NCI-H187 (cell line): ENCODE results near the gene STING1.
"Not testable (repeated sequence)": the region's sequence is repeated elsewhere in the genome, so short reads cannot be mapped to it uniquely, and the experiment has no call there.

Experiments
- DNase-seq, 2 experiments: peaks; one replicate each; lab custom pipeline; 2025; lab: John Stamatoyannopoulos, UW

The STING1 gene

GRCh38 chr5:139462586-139463276 is 19.8 kb downstream of the STING1 start, which contains the start of gene ECSCR:
Gene ECSCR (minus strand): TSS chr5:139462743. CDS start chr5:139462670, 73 bp downstream.
- no peak for DNase-seq

DNA sequence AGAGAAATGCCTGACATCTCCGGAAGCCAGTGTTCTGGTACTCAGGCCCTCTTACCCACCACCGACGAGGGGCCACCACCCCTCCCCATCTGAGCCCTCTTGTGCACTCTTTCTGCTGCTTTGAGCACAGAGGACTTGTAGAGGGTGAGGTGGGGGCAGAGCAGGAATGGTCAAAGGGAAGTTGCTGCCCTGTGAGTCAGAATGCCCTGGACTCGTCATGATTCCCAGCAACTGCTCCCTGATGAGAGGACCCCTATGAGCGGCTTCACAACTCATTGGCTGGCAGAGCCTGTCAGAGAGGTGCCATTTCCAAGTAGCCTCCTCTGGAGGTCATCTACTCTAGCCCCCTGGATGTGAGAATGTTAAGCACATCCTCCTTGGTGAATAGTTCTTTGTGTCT is 20.9 kb downstream of the STING1 start:
- DNase-seq = no peak

DNA sequence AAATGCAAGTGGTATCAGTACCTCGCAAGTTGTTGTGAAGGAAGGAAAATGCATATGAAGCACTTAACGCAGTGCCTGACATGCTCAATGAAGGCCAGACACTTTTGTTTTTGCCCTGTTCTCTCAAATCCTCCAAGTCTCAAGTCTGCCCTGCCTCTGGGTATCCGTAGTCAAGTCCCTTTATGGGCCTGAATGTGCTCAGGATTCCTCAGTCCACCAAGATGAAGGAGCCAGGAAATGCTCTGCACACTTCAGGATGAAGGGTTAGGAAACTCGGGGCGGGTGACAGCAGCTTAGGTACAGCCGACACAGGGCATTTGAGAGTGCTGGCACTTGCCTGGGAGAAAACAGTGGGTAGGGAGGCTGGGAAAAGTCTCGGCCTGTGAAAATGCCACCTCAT is 21.4 kb downstream of the STING1 start:
- DNase-seq = no peak

DNA sequence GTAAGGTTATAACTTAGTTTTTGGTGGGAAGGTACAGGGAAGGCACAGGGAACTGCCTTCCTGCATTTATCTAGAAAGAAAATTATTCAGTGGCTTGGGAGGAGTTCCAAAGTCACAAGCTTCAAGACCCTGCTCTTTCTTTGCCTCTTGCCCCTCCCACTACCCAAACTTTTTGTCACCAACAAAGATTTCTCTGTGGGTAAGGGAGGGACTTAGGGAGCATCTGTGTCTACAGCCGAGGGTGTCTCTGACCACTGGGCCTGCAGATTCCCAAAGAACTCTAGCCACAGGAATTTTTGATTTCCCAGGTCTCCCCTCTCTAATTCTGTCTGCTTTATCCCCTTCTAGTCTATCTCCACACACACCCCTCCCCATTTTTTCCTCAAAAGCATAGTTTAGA is 22.1 kb downstream of the STING1 start:
- DNase-seq = no peak

DNA sequence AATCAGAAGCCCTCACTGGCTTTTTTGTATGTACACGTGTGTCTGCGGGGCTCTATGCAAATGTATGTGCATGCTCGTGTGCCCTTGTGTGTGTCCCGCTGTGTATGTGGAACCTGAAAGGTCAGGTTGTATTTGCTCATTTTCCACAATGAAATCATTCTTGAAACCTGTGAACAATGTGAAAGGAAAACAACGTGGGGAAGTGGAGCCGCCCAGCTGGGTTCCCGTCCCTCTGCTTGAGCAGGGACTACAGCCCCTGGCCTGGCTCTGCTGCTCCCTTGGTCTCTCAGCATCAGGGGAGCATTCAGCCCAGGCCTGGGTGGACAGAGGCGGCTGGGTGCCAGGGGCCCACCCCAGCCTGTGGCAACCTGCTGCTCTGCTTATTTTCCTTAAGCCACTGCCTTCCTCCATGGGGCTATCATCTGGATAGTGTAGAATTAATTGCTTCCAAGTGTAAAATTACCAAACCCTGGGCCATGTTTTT is 23.1 kb downstream of the STING1 start:
- no peak for DNase-seq

- no peak for DNase-seq
These were observed 23.8 kb downstream of the STING1 start for GRCh38 chr5:139458580-139459407.

DNA sequence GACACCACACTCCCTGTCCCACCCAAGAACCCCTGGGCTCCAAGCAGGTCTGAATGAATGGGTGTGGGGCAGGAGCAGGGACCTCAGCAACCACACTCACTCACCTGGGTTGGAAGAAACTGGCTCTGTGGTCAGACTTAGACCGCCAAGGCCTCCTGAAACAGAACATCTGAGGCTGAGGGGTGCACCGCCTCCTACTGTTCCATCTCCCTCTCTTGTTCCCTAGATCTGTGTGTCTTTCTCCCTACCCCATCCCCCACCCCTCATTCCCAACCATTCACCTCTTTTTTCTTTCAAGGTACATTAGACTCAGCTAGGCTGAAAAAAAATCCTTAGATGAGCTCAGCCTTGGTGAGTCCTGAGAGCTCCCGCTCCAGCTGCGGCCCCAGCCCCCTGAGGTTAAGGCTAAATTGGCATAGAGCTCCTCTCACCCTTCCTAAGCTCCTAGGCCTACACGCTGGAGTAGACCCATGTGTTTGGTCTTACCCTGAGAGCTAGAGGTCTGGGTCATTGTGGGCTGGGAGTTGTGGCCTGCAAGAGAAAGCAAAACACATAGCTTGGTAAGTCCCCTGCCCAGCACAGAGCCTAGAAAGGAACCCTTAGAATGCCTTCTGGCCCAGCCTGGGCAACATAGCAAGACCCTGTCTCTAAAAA is 24.8 kb downstream of the STING1 start:
- DNase-seq = no peak

- no peak for DNase-seq
These were observed 25.3 kb downstream of the STING1 start for GRCh38 chr5:139457241-139457640.

GRCh38 chr5:139456776-139457175 is 25.8 kb downstream of the STING1 start:
- no peak for DNase-seq

DNA sequence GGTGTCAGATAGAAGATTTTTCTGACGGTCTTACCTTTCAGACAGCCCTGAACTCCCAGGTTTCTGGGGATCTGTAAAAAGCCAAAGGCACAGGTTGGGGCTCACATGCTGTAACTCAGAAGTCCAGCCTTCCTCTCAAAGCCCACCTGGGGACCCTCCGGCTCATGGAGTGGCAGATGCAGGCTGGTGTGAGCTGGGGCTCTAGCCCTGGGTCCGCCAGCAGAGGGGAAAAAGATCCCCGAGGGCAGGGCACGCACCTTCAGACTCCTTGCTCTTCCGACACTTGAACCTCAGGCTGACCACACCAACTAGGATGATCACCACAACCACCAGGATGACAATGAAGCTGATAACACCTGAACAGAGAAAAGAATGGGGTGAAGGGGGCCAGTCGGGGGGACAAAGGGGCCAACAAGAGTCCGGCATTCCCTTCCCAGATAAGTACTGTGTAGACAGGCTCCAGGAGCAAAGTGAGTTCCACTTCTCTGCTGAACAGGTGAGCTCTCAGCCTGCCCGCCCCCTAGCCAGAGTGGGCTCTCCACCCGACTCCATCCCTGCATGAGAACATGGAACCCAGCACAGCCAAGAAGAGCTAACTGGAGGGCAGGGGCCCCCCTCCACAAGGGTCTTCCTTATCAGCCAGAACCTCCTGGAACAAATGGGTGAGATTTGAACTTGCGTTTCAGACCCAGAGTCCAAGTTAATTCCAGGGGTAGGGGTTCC is 27.8 kb downstream of the STING1 start:
- no peak for DNase-seq

DNA sequence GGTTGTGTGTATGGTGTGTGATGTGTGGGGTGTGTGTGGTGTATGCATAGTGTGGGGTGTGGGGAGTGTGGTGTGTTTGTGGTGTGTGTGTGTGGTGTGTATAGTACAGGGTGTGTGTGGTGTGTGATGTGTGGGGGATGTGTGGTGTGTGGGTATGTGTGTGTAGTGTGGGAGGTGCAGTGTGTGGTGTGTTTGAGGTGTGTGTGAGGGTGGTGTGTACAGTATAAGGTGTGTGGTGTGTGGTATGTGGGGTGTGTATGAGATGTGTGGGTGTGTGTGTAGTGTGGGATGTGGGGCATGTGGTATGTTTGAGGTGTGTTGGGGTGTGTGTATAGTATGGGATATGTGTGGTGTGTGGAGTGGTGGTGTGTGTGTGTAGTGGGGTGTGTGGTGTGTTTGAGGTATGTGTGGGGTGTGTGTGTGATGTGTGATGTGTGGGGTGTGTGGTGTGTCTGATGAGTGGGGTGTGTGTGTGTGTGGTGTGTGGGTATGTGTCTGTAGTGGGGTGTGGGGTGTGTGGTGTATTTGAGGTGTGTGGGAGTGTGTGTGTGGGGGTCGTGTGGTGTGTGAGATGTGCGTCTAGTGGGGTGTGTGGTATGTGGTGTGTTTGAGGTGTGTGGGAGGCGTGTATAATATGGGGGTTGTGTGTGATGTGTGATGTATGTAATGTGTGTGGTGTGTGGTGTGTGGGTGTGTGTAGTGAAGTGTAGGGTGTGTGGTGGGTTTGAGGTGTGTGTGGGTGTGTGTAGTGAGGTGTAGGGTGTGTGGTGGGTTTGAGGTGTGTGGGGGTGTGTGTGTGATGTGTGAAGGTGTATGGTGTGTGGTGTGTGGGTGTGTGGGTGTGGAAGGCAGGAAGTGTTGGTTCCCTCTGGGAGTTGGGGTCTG is 28.6 kb downstream of the STING1 start:
- no peak for DNase-seq

DNA sequence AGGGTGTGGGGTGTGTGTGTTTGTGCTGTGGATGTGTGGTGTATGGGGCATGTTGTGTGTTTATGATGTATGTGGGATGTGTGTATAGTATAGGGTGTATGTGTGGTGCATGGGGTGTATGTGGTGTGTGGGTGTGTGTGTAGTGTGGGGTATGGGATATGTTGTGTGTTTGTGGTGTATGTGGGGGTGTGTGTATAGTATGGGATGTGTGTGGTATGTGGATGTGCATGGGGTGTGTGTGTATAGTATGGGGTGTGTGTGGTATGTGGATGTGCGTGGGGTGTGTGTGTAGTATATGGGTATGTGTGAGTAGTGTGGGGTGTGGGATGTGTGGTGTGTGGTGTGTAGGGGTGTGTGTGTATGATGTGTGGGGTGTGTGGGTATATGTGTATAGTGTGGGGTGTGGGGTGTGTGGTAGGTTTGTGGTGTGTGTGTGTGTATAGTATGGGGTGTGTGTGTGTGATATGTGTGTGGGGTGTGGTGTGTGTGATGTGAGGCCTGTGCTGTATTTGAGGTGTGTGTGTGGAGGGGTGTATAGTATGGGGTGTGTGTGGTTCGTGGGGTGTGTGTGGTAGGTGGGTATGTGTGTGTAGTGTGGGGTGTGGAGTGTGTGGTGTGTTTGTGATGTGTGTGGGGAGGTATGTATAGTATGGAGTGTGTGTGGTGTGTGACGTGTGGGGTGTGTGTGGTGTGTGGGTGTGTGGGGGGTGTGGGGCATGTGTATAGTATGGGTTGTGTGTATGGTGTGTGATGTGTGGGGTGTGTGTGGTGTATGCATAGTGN is 30.5 kb downstream of the STING1 start:
- no peak for DNase-seq

DNA sequence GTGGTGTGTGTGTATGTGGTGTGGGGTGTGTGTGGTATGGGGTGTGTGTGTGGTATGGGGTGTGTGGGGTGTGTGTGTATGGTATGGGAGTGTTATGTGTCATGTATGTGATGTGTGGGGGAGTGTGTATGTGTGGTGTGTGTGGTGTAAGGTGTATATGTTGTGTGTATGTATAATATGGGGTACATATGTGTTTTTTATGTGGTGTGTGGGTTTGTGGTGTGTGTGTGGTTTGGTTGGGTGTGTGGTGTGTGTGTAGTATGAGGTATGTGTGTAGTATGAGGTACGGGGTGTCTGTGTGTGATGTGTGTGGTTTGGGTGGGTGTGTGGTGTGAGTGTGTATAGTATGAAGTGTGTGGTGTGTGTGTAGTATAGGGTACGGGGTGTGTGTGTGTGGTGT is 31.4 kb downstream of the STING1 start:
- DNase-seq = no peak

DNA sequence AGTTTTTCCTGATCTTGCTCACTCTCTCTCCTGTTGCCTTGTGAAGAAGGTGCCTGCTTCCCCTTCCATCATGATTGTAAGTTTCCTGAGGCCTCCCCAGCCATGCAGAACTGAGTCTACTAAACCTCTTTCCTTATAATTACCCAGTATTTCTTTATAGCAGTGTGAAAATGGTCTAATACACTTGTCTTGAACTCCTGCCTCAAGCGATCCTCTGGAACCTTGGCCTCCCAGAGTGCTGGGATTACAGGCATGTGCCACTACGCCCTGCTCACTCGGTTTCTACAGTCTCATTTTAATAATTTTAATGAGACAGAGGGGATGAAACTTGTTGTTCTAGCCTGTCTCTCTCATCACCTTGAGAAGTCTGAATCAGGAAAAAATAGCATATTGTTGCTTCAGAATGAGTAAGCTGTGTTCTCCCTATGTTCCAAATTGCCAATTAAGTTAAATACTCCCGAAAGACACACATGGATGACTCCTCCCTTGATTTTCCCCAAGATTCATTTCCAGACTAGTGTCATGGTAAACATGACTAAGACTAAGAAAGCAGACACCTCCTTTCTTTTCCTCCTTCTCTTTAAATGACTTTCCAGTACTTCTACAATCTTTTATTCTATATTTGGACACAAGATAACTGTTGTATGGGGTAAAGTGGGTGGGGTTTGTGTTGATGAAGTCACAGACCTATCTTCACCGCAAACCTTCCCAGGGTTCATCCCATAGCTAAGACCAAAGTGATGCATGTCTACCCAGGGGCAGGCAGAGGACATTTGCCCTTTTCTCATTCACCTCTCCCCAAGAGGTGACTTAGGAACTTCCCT is 35.4 kb downstream of the STING1 start:
- DNase-seq = no peak

DNA sequence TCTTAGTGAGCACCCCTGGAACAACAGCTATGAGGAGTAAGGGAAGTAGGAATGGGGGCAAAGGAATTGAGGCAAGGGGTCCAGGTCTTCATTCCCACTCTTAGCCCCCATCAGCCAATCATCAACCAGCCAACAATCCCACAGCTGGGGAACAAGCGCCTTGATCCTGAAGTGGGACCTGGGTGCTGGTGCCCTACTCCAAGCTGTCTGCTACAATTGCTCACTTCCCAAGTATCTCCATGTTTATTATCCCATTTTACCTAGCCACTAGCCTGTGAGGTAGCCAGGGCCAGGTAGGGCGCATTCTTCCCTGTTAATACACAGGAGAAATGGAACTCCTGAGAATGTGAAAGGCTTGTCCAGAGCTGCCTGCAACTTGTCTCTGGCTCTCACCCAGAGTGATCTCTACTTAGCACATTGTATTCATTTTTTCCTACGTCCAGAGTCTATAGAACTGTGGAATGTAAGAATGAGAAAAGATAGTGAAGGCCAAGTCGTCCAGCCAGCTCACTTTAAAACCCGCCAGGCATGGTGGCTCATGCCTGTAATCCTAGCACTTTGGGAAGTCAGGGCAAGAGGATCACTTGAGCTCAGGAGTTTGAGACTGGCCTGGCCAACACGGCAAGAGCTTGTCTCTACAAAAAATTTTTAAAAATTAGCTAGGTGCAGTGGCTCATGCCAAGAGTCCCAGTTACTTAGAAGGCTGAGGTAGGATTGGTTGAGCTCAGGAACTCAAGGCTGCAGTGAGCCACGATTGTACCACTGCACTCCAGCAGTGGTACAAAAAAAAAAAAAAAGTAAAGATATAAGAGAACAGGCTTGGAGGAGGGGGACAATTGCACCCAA is 37.0 kb downstream of the STING1 start:
- DNase-seq = no peak

DNA sequence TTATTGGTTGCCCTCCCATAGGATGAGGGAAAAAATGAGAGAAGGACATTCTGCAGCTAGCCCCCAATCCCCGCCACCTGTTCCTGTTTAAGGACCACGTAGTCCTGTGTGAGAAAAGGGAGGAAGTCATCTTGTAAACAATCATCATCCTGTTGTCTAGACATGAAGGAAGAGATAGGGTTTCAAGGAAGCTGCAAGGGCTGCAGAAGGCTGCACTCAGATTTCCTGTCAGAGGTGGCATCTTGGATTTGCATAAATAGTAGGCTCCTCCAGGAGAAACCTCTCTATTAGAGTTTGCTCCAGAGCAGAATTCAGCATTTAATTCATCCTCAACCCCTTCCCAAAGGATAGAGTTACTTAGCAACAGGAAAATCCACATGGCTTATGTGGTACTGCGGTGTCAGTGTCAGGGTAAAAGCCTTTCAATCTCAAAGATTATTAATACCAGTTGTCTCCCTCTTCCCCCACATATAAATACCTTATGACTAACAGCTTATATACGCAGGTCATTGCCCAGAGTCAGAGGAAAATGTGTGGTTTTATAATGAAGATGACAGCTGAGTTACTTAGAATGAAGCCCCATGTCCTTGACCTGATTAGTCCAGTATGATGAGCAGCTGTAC is 38.6 kb downstream of the STING1 start:
- DNase-seq = no peak

- not testable (repeated sequence) for DNase-seq
These were observed 42.1 kb downstream of the STING1 start for GRCh38 chr5:139440416-139440815.
